HG03558 (cell line): Measurements from ENCODE around the gene SLC34A2.
"Not testable (repeated sequence)": the region's sequence is repeated elsewhere in the genome, so short reads cannot be mapped to it uniquely, and the experiment has no call there.

Experiments used
- ATAC-seq: cut with Tn5 transposase; IDR thresholded peaks from one replicate; pipeline ENCODE4 v1.9.1; 2021; ENCODE audit warnings: moderate number of reproducible peaks; ENCODE audit not compliant: unreplicated experiment; ENCODE audit errors: extremely low read depth

SLC34A2 gene

DNA sequence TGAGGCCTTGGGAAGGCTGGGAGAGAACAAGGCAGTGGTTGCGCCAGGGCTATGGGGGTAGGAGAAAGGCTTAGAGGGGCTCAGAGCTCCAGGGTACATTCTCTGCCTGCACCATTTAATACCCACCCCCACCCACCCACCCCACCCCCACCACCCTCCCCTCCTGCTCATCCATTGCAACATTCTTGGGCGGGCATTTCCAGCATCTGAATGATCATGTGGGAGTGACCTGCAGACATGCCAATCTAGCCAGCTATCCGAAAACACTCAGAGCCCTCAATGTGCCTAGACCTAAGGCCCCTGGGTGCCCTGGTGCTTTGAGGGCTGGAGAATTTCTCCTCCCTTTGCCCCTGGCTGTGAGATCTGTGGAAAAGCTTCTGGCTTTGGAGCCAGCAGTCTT is 3.1 kb downstream of the SLC34A2 start:
- ATAC-seq = no peak

DNA sequence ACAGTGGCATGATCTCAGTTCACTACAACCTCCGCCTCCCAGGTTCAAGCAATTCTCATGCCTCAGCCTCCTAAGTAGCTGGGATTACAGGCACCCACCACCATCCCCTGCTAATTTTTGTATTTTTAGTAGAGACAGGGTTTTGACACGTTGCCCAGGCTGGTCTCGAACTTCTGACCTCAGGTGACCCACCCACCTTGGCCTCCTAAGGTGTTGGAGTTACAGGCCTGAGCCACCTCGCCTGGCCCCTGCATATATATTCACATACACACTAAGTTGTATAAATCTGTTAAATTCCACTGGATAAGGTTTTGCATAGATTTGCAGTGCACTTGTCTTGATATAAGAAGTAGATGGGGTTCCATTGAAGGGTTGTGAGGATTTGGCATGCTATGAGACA is 5.8 kb downstream of the SLC34A2 start:
- ATAC-seq = not testable (repeated sequence)

DNA sequence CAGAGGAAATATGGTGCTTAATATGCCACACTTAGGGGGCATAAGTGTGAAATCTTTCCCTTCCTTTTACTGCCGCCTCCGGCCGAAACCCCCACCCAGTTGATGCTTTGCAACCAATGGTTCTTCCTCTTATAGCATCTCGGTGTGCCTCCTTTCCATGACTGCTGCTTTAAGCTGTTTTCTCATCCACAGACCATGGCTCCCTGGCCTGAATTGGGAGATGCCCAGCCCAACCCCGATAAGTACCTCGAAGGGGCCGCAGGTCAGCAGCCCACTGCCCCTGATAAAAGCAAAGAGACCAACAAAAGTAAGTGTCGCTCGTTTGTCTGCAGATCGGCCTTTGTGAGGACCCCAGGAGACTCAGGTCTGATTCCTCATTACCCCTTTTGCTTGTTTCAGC is 6.7 kb downstream of the SLC34A2 start:
- ATAC-seq = no peak

- no peak for ATAC-seq
Measured at GRCh38 chr4:25663781-25664180, 8.1 kb downstream of the SLC34A2 start.

DNA sequence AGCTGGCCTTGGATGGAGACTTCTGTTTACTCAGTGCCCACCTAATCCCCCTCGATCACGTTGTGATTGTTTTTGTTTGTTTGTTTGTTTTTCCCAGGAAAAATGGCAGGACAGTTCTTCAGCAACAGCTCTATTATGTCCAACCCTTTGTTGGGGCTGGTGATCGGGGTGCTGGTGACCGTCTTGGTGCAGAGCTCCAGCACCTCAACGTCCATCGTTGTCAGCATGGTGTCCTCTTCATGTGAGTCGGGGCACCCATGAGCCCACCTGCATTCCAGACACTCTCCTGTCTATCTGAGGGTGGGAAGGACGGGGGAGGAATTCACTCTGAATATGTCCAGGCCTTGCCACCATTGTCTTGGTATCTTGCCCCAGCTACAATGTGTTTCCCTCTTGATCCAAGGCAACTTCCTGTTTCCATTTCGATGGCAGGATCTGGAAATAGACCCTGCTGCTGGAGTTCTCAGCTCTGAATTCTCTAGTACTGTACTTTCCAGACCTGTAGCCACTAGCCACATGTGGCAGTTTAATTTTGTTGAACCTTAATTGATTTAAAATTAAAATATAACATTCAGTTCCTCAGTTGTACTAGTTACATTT is 10.5 kb downstream of the SLC34A2 start:
- ATAC-seq = no peak

GRCh38 chr4:25667931-25668557 is 12.4 kb downstream of the SLC34A2 start:
- no peak for ATAC-seq

GRCh38 chr4:25670991-25671390 is 15.3 kb downstream of the SLC34A2 start:
- ATAC-seq = no peak

- ATAC-seq = no peak
Measured at GRCh38 chr4:25672756-25673155, 17.1 kb downstream of the SLC34A2 start.

GRCh38 chr4:25674386-25674785 is 18.7 kb downstream of the SLC34A2 start:
- no peak for ATAC-seq

DNA sequence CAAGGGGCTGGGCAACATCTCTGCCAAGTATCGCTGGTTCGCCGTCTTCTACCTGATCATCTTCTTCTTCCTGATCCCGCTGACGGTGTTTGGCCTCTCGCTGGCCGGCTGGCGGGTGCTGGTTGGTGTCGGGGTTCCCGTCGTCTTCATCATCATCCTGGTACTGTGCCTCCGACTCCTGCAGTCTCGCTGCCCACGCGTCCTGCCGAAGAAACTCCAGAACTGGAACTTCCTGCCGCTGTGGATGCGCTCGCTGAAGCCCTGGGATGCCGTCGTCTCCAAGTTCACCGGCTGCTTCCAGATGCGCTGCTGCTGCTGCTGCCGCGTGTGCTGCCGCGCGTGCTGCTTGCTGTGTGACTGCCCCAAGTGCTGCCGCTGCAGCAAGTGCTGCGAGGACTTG is 20.6 kb downstream of the SLC34A2 start:
- no peak for ATAC-seq

DNA sequence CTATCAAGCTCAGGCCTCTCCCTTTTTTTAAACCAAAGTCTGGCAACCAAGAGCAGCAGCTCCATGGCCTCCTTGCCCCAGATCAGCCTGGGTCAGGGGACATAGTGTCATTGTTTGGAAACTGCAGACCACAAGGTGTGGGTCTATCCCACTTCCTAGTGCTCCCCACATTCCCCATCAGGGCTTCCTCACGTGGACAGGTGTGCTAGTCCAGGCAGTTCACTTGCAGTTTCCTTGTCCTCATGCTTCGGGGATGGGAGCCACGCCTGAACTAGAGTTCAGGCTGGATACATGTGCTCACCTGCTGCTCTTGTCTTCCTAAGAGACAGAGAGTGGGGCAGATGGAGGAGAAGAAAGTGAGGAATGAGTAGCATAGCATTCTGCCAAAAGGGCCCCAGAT is 21.5 kb downstream of the SLC34A2 start:
- no peak for ATAC-seq

GRCh38 chr4:25677943-25678342 is 22.3 kb downstream of the SLC34A2 start:
- no peak for ATAC-seq

DNA sequence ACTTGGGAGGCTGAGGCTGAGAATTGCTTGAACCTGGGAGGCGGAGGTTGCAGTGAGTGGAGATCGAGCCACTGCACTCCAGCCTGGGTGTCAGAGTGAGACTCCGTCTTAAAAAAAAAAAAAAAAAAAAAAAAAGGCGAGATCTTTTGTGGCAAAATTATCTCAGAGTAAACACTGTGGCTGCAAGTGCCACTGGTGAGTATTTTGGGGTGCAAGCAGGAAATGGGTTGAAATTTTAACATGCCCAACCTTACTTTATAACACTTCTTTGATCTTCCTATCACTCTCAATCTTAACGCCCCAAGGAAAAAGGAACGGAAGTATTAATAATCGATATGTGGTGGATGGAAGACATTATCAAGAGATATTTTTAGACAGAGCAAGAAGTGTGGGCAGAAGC is 32.1 kb downstream of the SLC34A2 start:
- ATAC-seq = no peak

DNA sequence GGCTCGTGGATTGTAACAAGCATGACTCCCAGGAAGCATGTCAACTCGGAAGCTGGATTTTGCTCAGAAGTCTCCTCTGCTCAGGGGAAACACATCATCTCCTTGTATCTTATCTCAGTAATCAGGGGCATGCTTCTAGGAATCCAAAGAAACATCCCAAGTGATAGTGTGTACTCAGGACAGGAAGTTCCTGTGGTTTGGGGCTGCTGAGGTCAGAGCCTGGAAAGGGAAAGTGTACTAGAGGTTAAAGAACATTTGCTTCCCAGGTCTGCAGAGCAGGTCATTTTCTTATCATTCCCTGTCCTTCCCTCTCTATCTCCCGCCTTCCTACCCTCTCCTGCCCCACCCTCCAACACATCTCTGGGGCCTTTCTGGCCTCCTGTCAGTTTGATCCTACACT is 38.8 kb downstream of the SLC34A2 start:
- ATAC-seq = no peak

- no peak for ATAC-seq
Measured at GRCh38 chr4:25696409-25696808, 40.8 kb downstream of the SLC34A2 start.

- ATAC-seq = no peak
Measured at GRCh38 chr4:25697516-25697915, 41.9 kb downstream of the SLC34A2 start.

DNA sequence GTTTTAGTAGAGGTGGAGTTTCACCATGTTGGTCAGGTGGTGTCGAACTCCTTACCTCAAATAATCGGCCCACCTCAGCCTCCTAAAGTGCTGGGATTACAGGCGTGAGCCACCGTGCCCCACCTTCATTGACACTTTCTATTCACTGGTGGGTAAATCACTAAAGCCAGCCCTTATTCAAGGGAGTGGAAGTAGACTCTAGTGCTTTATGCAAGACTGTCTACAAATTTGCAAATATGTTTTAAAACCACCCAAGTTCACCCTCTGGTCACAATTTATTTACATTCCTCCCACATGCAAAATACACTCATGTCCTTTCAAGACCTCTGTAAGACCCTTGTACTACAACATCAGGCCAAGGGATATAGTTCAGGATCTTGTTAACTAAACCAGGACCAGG is 45.0 kb downstream of the SLC34A2 start:
- no peak for ATAC-seq

GRCh38 chr4:25702848-25703247 is 47.2 kb downstream of the SLC34A2 start:
- no peak for ATAC-seq

DNA sequence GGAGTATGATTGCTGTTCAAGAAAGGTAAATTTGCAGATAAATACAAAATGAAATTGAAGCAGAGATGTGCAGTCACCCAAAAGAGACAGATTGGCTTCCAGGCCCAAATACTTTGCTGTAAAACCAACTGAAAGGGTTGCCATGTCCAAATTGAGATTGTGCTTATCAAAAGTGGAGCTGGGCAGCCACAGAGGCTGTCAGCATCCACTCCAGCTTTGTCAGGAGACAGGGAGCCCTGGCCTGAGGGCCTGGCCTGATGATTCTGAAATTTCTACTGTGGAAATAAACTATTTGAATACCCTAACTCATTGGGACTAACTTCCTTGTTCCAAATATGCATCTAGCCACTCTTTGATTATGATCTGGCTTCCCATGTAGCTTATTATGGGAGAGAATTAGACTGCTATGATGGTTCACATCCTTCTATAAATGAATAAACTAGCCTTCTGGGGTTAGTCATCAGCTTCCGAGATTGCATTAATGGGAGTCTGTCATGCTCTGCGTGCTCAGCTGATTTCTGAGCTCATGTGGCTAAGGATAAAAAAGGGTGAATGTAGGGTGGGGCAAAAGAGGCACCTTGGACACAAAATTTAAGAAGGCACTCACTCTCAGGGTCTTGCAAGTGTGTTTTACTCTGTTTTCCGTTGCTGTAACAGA is 48.2 kb downstream of the SLC34A2 start:
- no peak for ATAC-seq

DNA sequence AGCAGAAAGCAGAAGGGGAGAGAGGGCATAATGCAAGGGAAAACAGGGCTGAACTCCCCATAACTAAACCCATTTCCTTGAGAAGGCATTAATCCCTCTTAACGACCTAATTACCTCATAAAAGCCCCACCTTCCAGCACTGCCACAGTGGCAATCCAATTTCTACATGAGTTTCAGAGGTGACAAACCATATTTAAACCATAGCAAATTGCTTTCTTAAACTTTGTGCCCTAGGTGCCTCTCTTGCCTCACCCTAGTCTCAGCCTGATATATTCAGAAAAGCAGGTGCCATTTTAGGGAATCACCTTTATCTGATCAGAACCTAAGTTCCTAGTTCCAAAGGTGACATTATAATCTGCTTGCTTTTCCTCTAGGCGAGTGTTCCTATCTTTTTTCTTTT is 48.9 kb downstream of the SLC34A2 start:
- ATAC-seq = no peak

GRCh38 chr4:25710637-25711036 is 55.0 kb downstream of the SLC34A2 start:
- no peak for ATAC-seq

- no peak for ATAC-seq
Measured at GRCh38 chr4:25712611-25713010, 57.0 kb downstream of the SLC34A2 start.
